ENCODE measurements around the gene MIR17HG. TPM values are rescaled to one million over a fixed set of nuclear protein-coding genes. Genes with fewer than 3 reads are reported as not detected.
"Not testable (repeated sequence)": the region's sequence is repeated elsewhere in the genome, so short reads cannot be mapped to it uniquely, and the experiment has no call there.

The MIR17HG gene
- total RNA-seq, 3 donors from 2014 or later = 1.9 to 6.7 (median 6.6) TPM

- intact Hi-C loops (cut with DNase I; ENCODE audit: low total_unique reads) = loop anchor here (5.0 kb wide), 1 partner anchor 218 kb away; no protein-coding TSS in a partner anchor
- H3K4me1 ChIP-seq = peaks cover 0 to 6% of the 10 kb centered on the region in 2 donors
- no peak for DNase-seq (ENCODE audit: low spot score in 2 of 2)
- no peaks in the 10 kb centered on the region for H3K27me3 ChIP-seq
- H3K36me3 ChIP-seq = no peaks in the 10 kb centered on the region
- TF ChIP-seq POLR2A (IDR thresholded peaks at IDR 0.05) (no peak), CTCF (IDR thresholded peaks at IDR 0.05) (no peak), POLR2AphosphoS5 (IDR thresholded peaks at IDR 0.05) (no peak)
- H3K9me3 ChIP-seq = no peaks in the 10 kb centered on the region
- no peak overlapping the region for H3K27ac ChIP-seq
- H3K4me3 ChIP-seq = no peak overlapping the region
Measured at GRCh38 chr13:91349992-91350911, 2.8 kb downstream of the MIR17HG start.

- H3K4me1 ChIP-seq = peaks cover 0 to 6% of the 10 kb centered on the region in 2 donors
- no peaks in the 10 kb centered on the region for H3K27me3 ChIP-seq
- intact Hi-C loops (cut with DNase I; ENCODE audit: low total_unique reads) = no loop called here
- TF ChIP-seq POLR2AphosphoS5 (IDR thresholded peaks at IDR 0.05) (no peak), POLR2A (IDR thresholded peaks at IDR 0.05) (no peak), CTCF (IDR thresholded peaks at IDR 0.05) (no peak)
- H3K9me3 ChIP-seq = no peaks in the 10 kb centered on the region
- H3K4me3 ChIP-seq = no peak overlapping the region
- no peaks in the 10 kb centered on the region for H3K36me3 ChIP-seq
- DNase-seq (ENCODE audit: low spot score in 2 of 2) = no peak
- no peak overlapping the region for H3K27ac ChIP-seq
Measured at GRCh38 chr13:91351123-91351522, 3.6 kb downstream of the MIR17HG start.

- Histone ChIP-seq H3K9me3 (no peaks in the 10 kb centered on the region), H3K27me3 (no peaks in the 10 kb centered on the region), H3K4me1 (peaks cover 0 to 6% of the 10 kb centered on the region in 2 donors), H3K36me3 (no peaks in the 10 kb centered on the region), H3K27ac (no peak overlapping the region), H3K4me3 (no peak overlapping the region)
- TF ChIP-seq CTCF (IDR thresholded peaks at IDR 0.05) = no peak
- no peak for TF ChIP-seq POLR2A (IDR thresholded peaks at IDR 0.05)
- no peak for TF ChIP-seq POLR2AphosphoS5 (IDR thresholded peaks at IDR 0.05)
- no peak for DNase-seq (ENCODE audit: low spot score in 2 of 2)
- intact Hi-C loops (cut with DNase I; ENCODE audit: low total_unique reads) = no loop called here
Measured at GRCh38 chr13:91351980-91352379, 4.5 kb downstream of the MIR17HG start.

GRCh38 chr13:91352891-91353290 is 5.4 kb downstream of the MIR17HG start:
- H3K4me3 ChIP-seq; H3K27me3 ChIP-seq; DNase-seq (ENCODE audit: low spot score in 2 of 2); intact Hi-C loops (cut with DNase I; ENCODE audit: low total_unique reads); H3K27ac ChIP-seq; H3K4me1 ChIP-seq; H3K9me3 ChIP-seq; H3K36me3 ChIP-seq: not testable (repeated sequence)

- H3K4me3 ChIP-seq = no peak overlapping the region
- TF ChIP-seq POLR2AphosphoS5 (IDR thresholded peaks at IDR 0.05) (no peak), CTCF (IDR thresholded peaks at IDR 0.05) (no peak), POLR2A (IDR thresholded peaks at IDR 0.05) (no peak)
- H3K27ac ChIP-seq = no peak overlapping the region
Measured at GRCh38 chr13:91353494-91353893, 6.0 kb downstream of the MIR17HG start.

More at GRCh38 chr13:91353494-91353893, 6.0 kb downstream of the MIR17HG start:
- H3K36me3 ChIP-seq = no peaks in the 10 kb centered on the region
- H3K4me1 ChIP-seq = peaks cover 0 to 6% of the 10 kb centered on the region in 2 donors
- no peaks in the 10 kb centered on the region for H3K27me3 ChIP-seq
- DNase-seq (ENCODE audit: low spot score in 2 of 2) = no peak
- H3K9me3 ChIP-seq = no peaks in the 10 kb centered on the region
- intact Hi-C loops (cut with DNase I; ENCODE audit: low total_unique reads) = no loop called here

All from breast epithelium (tissue), 4 donors.